Stimulated activated CD4-positive, alpha-beta T cell treated with anti-CD3 and anti-CD28 coated beads, TNF-alpha, amount 100 ng/mL, for 1 hour (primary cell): ENCODE data around the gene GSAP.

Experiments
- DNase-seq, 3 donors: peaks; one replicate each; pipeline ENCODE4 v3.0.0-alpha.2; 2020; ENCODE audit warnings: low read depth in 3 of 3, low spot score in 1 of 3

Gene GSAP

GRCh38 chr7:77330169-77330882, 85.8 kb downstream of the GSAP start:
- no peak for DNase-seq

- no peak for DNase-seq
These were observed 86.5 kb downstream of the GSAP start for GRCh38 chr7:77329466-77330168.

- no peak for DNase-seq
These were observed 87.5 kb downstream of the GSAP start for GRCh38 chr7:77328669-77329068.

- no peak for DNase-seq
These were observed 88.1 kb downstream of the GSAP start for GRCh38 chr7:77327932-77328628.

- no peak for DNase-seq
These were observed 88.8 kb downstream of the GSAP start for GRCh38 chr7:77327067-77327931.

- no peak for DNase-seq
These were observed 90.0 kb downstream of the GSAP start for GRCh38 chr7:77326131-77326530.

- no peak for DNase-seq
These were observed 94.8 kb downstream of the GSAP start for GRCh38 chr7:77321300-77321699.

- no peak for DNase-seq
These were observed 95.4 kb downstream of the GSAP start for GRCh38 chr7:77320714-77321113.

- no peak for DNase-seq
These were observed 96.0 kb downstream of the GSAP start for GRCh38 chr7:77320137-77320536.

GRCh38 chr7:77318019-77318418, 98.1 kb downstream of the GSAP start:
- no peak for DNase-seq

- no peak for DNase-seq
These were observed 99.8 kb downstream of the GSAP start for GRCh38 chr7:77316219-77316978.

GRCh38 chr7:77315182-77315591, 101.0 kb downstream of the GSAP start:
- DNase-seq: no peak

GRCh38 chr7:77313876-77314480, 102.2 kb downstream of the GSAP start:
- DNase-seq: no peak

GRCh38 chr7:77313085-77313484, 103.1 kb downstream of the GSAP start:
- no peak for DNase-seq

GRCh38 chr7:77310982-77311381, 105.2 kb downstream of the GSAP start:
- no peak for DNase-seq

- DNase-seq: no peak
These were observed 106.4 kb downstream of the GSAP start for GRCh38 chr7:77309714-77310220.

- DNase-seq: no peak
These were observed 107.4 kb downstream of the GSAP start for GRCh38 chr7:77308792-77309191.

GRCh38 chr7:77306231-77307067, 109.7 kb downstream of the GSAP start:
- DNase-seq: no peak

GRCh38 chr7:77295549-77295948, 120.6 kb downstream of the GSAP start:
- DNase-seq: no peak
